ENCODE data around the gene ZBTB7C. TPM values are rescaled to one million over a fixed set of nuclear protein-coding genes. Genes with fewer than 3 reads are reported as not detected.

Gene ZBTB7C
- total RNA-seq, 1 donor from 2014 or later = 13.0 TPM

- no peaks in the 10 kb centered on the region for H3K36me3 Mint-ChIP-seq
Observed at GRCh38 chr18:48007955-48008701, 401.1 kb downstream of the ZBTB7C start.

GRCh38 chr18:48007381-48007780 lies 401.8 kb downstream of the ZBTB7C start:
- peaks cover 15% of the 10 kb centered on the region for H3K4me1 Mint-ChIP-seq (ENCODE audit: unreplicated experiment)
- H3K27me3 Mint-ChIP-seq = peaks cover 9% of the 10 kb centered on the region
- no peak overlapping the region for H3K4me3 Mint-ChIP-seq
- no peaks in the 10 kb centered on the region for H3K36me3 Mint-ChIP-seq
- no peaks in the 10 kb centered on the region for H3K9me3 Mint-ChIP-seq
- TF ChIP-seq, protein P1, sequence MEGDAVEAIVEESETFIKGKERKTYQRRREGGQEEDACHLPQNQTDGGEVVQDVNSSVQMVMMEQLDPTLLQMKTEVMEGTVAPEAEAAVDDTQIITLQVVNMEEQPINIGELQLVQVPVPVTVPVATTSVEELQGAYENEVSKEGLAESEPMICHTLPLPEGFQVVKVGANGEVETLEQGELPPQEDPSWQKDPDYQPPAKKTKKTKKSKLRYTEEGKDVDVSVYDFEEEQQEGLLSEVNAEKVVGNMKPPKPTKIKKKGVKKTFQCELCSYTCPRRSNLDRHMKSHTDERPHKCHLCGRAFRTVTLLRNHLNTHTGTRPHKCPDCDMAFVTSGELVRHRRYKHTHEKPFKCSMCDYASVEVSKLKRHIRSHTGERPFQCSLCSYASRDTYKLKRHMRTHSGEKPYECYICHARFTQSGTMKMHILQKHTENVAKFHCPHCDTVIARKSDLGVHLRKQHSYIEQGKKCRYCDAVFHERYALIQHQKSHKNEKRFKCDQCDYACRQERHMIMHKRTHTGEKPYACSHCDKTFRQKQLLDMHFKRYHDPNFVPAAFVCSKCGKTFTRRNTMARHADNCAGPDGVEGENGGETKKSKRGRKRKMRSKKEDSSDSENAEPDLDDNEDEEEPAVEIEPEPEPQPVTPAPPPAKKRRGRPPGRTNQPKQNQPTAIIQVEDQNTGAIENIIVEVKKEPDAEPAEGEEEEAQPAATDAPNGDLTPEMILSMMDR (conservative IDR thresholded peaks at IDR 0.05) = no peak
- no peak overlapping the region for H3K27ac Mint-ChIP-seq
- DNase-seq (ENCODE audit: extremely low spot score, unreplicated experiment) = no peak

More at GRCh38 chr18:48007955-48008701, 401.1 kb downstream of the ZBTB7C start:
- H3K4me3 Mint-ChIP-seq = peak overlapping the region; percentile 87
- H3K27ac Mint-ChIP-seq = peak overlapping the region; percentile 76
- peaks cover 16% of the 10 kb centered on the region for H3K4me1 Mint-ChIP-seq (ENCODE audit: unreplicated experiment)
- peaks cover 9% of the 10 kb centered on the region for H3K27me3 Mint-ChIP-seq
- no peaks in the 10 kb centered on the region for H3K9me3 Mint-ChIP-seq
- DNase-seq (ENCODE audit: extremely low spot score, unreplicated experiment) = peak; percentile 84
- TF ChIP-seq, protein P1 (conservative IDR thresholded peaks at IDR 0.05) = peak; percentile 94

- no peak for DNase-seq (ENCODE audit: extremely low spot score, unreplicated experiment)
- peaks cover 9% of the 10 kb centered on the region for H3K27me3 Mint-ChIP-seq
- peaks cover 15% of the 10 kb centered on the region for H3K4me1 Mint-ChIP-seq (ENCODE audit: unreplicated experiment)
- H3K9me3 Mint-ChIP-seq = no peaks in the 10 kb centered on the region
- peak overlapping the region; percentile 66 for H3K4me3 Mint-ChIP-seq
- TF ChIP-seq, protein P1 (conservative IDR thresholded peaks at IDR 0.05) = no peak
- no peaks in the 10 kb centered on the region for H3K36me3 Mint-ChIP-seq
- H3K27ac Mint-ChIP-seq = peak overlapping the region; percentile 1
Observed at GRCh38 chr18:48006415-48007175, 402.6 kb downstream of the ZBTB7C start.

DNA sequence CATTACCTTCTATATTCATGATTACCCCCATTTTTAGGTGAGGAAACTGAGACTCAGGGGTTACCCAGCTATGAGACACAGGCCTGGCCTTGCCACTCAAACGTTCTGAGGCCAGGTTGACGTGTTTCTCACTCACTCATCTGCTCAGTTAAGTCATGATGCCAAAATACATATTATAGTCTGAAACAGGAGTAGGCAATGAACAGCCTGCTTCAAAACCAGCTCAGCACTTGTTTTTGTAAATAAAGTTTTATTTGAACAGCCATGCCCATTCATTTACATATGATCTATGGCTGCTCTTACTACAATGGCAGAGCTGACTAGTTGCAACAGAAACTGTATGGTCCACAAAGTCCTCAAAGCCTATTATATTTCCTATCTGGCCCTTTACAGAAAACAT lies 404.6 kb downstream of the ZBTB7C start:
- H3K27me3 Mint-ChIP-seq = peaks cover 6% of the 10 kb centered on the region
- no peaks in the 10 kb centered on the region for H3K9me3 Mint-ChIP-seq
- no peak overlapping the region for H3K4me3 Mint-ChIP-seq
- no peaks in the 10 kb centered on the region for H3K36me3 Mint-ChIP-seq
- TF ChIP-seq, protein P1 (conservative IDR thresholded peaks at IDR 0.05) = no peak
- H3K27ac Mint-ChIP-seq = no peak overlapping the region
- peaks cover 15% of the 10 kb centered on the region for H3K4me1 Mint-ChIP-seq (ENCODE audit: unreplicated experiment)
- DNase-seq (ENCODE audit: extremely low spot score, unreplicated experiment) = no peak

DNA sequence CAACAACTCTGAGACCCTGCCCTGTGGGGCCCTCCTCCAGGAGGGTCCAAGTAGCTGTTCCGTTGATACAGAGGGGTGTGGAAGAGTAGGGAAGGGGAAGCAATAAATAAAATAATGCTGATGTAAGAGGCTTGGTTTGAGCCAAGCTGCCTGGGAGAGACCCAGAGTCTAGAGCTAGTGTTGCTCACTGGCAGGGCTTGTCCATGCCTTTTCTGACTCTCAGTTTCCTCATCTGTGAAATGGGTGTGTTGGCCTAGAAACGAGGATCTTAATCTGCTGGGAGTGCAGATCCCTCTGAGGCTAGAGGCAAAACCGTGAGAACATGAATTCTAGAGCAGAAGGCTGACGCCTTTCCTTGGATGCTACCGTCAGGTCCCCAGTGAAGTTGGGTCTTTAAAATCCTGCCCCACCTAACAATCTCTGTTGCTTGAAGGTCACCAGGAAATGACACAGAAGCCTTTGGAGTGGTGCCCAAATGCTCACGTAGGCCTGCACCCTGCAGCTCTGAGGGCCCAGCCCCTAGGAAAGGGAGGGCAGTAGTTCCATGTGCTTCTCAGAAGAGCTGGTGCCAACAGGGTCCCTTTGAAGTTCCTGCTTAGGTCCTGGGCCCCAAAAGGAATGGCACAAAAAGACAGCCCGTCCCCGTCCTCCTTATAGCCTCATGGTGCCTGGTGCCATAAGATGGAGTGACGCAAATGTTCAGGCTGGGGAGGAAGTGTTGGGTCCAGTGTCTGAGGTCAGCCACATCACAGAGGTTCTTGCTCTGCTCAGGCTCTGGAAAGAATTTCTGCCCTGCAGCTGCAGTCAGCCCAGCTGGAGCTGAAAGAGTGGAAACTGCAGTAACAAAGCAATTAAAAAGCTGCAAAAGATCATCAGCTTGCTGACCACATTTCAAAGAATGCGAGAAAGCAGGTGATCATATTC lies 405.5 kb downstream of the ZBTB7C start:
- peaks cover 10% of the 10 kb centered on the region for H3K4me1 Mint-ChIP-seq (ENCODE audit: unreplicated experiment)
- H3K9me3 Mint-ChIP-seq = no peaks in the 10 kb centered on the region
- H3K36me3 Mint-ChIP-seq = no peaks in the 10 kb centered on the region
- H3K27ac Mint-ChIP-seq = no peak overlapping the region
- DNase-seq (ENCODE audit: extremely low spot score, unreplicated experiment) = no peak
- no peak overlapping the region for H3K4me3 Mint-ChIP-seq
- H3K27me3 Mint-ChIP-seq = peaks cover 2% of the 10 kb centered on the region
- TF ChIP-seq, protein P1 (conservative IDR thresholded peaks at IDR 0.05) = no peak

Measured in type B pancreatic cell (in vitro differentiated cells).